HS-5 (cell line): ENCODE measurements around the gene TAPT1.
"Not testable (repeated sequence)": the region's sequence is repeated elsewhere in the genome, so short reads cannot be mapped to it uniquely, and the experiment has no call there.

Experiments
- DNase-seq: peaks from one replicate; pipeline ENCODE4 v3.0.0-alpha.2; 2012; ENCODE audit warnings: low read depth

Gene TAPT1

DNA sequence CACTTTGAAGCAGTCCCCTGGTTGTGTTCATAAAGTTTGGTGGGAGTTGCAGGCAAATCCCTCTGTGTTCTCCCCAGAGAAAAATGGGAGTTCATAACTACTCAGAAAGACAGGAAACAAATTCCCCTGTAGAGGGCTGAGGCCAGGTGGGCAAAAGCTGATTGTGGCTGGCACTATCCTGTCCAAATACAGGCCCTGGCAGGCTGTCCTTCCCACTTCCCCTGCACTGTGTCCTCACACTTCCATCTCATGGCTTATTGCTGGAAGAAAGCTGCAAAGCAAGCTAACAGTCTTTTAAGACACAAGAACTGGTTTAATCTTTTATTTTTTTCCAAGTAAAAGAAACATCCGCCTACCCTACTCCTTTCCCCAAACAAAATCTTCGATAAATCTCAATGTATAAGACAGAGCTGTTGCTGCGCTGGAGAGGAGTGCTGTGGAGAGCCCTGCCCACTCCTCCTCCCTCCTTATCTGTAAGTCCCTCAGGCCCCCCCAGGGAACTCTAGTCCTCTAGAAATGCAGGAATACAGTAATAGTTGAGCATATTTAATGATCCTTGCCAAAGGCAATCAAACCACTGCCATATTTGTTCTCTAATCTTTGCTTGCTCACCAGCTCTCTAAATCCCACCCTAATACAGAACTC, 14.0 kb downstream of the TAPT1 start:
- DNase-seq, result no peak

DNA sequence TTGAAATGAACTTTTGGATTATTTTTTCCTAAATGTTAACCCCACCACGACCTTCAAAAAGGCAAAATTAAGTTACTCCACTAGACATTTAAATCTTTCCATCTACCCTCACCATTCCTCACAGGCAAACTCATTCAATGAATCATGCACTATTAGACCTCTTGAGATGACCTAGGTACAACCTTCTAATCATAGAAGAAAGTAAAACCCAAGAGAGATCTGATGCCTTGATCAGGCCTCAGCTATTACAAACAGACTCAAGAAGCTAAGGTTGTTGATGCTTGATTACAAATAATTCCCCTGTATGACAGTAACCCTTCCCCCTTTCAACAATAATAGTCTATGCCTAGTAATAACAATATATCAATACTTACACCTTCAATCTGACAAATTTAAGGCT, 18.9 kb downstream of the TAPT1 start:
- DNase-seq, result no peak

DNA sequence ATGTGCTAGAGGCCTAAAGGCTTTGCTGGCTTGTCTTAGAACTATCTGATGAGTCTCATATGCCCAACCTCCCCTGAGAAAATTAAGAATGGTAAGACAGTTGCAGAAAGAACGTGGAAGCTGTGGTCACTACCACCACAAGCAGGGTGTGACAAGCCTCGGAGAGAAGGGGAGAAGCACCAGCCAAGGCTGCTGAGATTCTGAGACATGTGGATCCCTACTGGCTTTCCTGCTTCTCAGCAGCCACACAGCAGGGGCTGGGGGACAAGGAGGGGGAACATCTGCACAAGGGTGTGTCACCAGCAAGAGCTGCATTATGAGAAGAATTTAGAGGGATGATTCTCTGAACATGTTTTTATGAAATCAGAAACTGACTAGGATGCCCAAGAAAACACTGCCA, 19.4 kb downstream of the TAPT1 start:
- no peak for DNase-seq

DNA sequence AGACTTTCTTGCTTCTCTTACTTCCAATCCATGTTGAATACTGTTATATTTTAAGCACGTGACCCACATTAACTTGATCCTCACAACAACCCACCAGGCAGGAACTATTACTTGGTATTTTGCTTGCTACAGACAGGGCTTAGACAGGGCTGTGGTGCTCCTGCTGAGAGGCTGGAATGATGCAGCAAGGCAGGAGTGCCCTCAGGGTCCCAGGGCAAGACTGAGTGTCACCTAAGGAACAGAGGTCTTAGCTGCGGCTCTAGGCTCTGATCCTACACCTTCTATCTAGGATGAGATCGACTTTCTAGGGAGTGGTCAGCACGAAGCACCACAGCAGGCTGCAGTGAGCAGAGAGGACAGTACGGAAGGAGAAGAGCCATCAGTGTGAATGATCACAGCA, 20.0 kb downstream of the TAPT1 start:
- DNase-seq, result no peak

DNA sequence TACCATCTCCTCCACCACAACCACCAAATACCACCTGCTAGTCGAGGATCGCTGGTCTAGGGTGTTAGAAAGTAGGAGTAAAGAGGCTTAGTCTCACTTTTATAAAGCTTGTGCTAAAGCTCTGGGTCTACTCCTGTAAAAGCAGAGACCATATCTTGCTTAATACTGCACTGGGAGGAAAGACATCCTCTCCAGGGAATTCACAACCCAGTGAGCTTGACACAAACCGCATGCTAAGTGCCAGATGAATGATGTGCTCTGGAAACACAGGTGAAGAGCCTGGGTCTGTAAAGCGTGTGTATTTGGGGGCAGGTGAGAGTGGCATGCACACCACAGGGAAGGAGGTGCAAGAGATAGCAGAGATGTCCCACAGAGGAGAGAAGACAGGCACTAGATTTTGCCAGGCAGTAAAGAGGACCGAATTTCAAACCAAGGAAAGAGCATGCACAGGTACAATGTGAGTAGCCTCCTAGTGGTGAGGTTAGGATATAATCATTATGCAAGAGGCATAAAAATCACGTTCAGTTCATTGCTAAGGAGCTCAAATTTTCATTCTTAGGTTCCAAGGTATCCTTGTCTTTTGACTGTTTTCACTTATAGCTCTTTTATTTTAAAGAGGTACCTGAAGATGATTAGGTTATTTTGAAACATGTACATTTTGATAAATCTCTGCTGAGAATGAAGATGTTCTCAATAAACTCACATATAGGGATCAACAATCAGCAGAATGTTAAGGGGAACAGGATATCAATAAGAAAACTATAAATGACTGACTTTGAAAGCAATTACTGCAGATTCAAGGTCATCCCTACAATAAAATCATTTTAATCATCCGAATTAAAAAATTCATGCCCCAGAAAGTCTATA, 20.7 kb downstream of the TAPT1 start:
- no peak for DNase-seq

- DNase-seq, result no peak
These were observed 21.8 kb downstream of the TAPT1 start for GRCh38 chr4:16204505-16204904.

DNA sequence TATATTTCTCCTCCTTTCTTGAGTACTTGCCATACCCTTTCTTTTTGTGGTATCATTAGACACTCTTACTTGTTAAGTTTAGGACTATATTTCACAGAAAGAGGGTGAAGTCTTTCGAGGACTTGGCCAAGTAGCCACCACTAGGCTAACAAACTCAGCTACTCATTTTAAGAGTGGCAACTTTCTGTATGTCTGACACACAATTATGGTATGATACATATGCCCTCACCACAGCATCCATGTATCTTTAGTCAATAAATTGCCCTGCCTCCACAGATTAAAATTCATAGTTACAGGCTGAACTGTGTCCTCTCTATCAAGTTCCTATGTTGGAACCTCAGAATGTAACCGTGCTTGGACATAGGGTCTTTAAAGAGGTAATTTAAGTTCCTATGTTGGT, 23.2 kb downstream of the TAPT1 start:
- DNase-seq, result no peak

DNA sequence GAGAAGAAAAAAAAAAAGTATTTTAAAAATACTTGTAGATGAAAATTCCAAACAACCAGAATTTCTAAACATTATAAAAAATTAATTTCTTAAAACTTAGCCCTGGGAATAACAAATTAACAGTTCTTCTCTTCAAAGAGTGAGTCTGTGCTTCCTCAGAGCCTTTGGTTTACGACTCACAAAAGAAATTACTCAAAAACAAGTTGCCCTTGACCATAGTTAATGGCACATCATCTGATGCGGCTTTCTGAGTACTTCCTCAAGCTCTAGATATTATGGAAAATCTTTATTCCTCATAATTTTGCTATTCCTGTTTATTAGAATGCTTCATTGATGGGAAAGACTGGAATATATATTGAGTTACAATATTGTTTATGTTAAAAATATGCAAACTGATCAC, 23.7 kb downstream of the TAPT1 start:
- no peak for DNase-seq

DNA sequence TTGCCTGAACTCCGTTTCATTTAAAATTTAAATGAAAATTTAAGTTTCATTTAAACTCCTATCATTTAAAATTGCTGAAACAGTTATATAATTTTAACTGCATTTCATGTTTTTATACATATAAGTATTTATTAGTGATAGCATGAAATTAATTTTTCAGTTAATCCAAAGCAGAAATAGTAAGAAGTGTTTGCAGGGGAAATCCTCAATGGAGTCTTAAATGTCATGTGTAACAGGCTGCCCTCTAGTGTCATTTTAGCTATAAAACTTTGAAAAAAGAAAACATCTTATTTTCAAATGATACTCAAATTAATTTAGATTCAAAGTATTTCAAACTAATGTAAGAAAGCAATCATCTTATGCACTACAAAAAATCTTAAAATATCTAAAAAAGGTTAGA, 27.2 kb downstream of the TAPT1 start:
- DNase-seq, result no peak

DNA sequence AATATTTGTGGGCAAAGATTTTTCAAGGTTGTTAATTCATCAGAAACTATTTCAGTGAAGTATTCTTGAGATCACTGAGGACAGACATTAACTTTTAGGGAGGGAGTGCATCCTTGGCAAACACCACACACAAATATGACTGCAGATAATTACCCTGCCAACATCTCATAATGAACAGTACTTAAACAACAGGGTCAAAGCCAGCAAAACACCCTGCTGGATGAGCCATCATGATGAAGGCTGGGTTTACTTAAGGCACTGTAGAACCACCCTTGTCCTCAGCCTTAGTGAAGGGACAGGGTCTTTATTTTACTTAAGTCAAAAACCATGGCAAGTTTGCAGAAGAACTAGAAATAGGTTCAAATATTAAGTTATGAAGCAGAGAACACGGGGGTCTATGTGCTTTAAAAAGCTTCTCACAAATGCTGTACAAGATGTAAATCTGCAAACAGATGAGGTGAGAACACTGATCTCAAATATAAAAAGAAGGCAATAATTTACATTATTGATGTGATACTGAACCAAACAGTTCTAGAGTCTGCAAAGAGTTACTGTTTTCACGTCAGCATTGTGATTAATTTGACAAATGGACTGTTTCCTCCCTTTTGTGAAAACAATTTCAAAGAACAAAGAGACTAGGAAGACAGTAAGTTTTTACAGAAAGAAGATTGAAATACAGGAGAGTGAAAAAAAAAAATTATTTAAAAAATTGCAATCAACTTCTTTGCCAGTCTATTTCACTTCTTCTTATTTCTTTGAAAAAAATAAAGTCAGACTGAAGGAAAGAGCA, 28.2 kb downstream of the TAPT1 start:
- no peak for DNase-seq

DNA sequence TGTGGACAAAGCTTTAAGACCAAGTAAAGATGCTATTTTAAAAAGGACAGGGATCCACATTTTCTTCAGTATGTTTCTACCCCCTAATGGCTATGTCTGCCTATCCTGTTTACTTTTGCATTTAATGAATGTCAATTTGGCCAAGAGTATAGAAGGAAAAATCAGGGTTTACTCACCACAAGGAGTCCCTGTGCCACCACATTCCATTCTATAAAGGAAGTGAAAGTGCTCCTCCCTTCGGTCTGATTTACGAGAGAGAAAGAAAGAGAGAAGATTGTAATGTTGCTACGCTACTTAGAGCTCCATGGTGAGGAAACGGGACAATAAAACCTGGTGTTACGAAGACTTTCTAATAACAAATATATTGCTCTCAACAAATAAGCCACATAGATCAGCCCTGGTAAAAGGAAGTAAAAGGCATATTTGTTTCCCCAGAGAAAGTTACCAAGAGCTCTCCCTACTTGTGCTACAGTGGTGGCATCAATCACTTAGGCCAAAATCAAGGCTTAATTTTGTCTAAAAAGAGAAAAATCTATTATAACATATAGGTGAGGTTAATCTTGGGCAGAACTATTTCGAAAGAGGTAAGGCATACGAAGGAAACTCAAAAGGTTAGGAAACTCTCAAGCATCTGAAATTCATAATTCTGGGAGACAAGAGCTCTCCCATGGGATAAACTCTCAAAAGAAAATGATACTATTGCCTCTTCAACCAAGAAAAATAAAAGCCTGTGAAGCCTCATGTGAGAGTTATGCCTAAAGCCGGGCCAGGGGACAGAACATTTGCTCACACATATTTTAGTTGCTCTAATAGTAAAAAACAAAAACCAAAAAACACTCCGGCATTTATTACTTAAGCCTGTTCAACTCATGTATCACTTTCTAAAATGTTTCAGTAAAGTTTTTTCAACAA, 29.5 kb downstream of the TAPT1 start:
- peak; percentile 41 for DNase-seq

- DNase-seq, result no peak
These were observed 31.1 kb downstream of the TAPT1 start for GRCh38 chr4:16195209-16195608.

DNA sequence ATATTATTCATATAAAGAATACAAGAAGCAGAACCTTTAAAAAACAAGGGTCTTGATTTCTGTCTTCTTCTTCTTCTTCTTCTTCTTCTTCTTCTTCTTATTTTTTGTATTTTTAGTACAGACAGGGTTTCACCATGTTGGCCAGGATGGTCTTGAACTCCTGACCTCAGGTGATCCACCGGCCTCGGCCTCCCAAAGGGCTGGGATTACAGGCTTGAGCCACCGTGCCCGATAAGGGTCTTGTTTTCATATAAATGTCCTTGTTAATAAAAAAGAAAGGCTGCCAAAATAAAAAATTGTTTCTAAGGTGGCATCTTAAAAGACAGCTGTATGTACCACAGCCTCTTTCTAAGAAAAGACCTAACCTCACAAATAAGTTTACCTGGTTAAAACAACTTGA, 31.5 kb downstream of the TAPT1 start:
- not testable (repeated sequence) for DNase-seq

- DNase-seq, result no peak
These were observed 32.1 kb downstream of the TAPT1 start for GRCh38 chr4:16194214-16194613.

- no peak for DNase-seq
These were observed 33.4 kb downstream of the TAPT1 start for GRCh38 chr4:16192631-16193518.

DNA sequence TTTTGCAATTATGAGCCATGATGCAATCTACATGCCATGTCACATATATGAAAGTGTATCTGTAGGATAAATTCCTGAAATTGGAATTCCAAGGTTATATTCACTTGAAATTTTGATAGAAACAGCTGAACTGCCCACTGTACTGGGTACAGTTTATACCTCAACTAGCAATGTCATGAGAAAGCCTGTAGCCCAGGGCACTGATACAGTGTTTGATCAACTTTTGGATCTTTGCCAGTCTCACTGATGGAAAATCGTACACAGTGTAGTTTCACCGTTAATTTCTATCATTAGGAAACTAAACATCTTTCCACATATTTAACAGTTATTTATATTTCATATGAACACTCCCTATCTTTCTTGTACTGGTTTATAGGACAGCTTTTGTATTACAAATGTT, 34.2 kb downstream of the TAPT1 start:
- no peak for DNase-seq

DNA sequence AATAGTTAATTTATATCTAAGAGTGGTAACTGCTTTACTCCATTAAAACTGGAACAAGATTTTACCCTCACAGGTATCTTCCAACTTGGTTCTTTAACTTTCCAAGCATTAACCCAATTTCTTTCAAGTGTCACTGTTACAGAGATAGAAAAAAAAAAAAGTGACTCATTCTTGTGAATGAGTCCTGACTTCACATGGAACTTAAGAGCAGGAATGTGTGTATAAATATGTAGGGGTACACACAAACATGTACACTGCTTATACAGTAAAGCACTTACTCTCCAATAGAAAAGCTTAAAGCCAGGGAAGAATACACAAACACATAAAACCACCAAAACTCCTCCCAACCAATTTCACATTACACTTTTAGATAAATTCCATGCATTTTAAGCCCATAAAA, 38.8 kb downstream of the TAPT1 start:
- DNase-seq, result no peak

DNA sequence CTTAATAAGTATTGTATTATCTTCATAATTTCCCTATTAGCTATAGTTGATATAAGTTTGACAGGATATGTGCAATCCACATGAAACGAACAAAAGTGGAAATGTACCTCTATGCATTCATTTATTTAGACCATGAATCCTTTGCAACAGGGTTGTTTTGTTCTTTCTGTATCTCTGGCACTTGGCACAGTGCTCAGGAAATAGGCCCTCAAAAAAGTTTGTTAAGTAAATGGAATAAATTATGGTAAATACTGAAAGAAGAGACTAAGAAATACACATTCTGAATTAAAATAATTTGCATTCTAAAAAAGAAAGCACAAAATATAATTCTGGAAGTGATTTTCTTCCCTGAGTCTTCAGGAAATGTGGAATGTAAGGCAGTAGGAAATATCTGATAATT, 39.3 kb downstream of the TAPT1 start:
- no peak for DNase-seq

- no peak for DNase-seq
These were observed 42.7 kb downstream of the TAPT1 start for GRCh38 chr4:16183604-16184003.

GRCh38 chr4:16176621-16177020, 49.6 kb downstream of the TAPT1 start:
- no peak for DNase-seq

- DNase-seq, result no peak
These were observed 54.4 kb downstream of the TAPT1 start for GRCh38 chr4:16171831-16172230.
